ENCODE measurements around the gene PANX1. TPM values are rescaled to one million over a fixed set of nuclear protein-coding genes. Genes with fewer than 3 reads are reported as not detected.

Gene PANX1
- total RNA-seq, 4 donors from 2014 or later, result 29.9 to 43.2 (median 35.9) TPM

DNA sequence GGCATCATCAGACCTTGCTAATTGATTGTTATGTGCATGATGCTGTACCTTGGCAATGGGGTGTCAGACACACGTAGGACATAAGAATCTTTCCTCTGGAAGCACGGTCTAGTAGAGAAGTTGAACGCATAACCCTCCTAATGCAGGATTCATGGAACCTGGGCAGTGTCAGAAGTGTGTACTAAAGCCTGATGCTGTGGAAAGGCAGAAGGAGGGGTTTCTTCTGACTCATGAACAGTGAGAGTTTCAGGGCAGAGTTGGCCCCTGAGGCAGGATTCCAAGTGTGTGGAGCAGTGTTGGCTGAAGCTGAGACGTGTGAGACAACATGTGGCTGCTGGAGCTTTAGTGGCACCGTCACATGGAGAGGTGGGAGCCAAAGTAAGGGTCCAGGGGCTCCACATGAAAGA, 3.5 kb downstream of the PANX1 start:
- no peak for ATAC-seq
- peaks cover 6 to 75% (median 36%) of the 10 kb centered on the region in 3 donors for H3K4me1 ChIP-seq
- no peaks in the 10 kb centered on the region for H3K9me3 ChIP-seq
- 30 to 52% methylated on average over 5 of the region's 5 CpGs for WGBS, 2 donors (ENCODE audit: low coverage in 1 of 2)
- peak; percentile 46 for TF ChIP-seq POLR2AphosphoS5 (IDR thresholded peaks at IDR 0.05)
- TF ChIP-seq EP300 (IDR thresholded peaks at IDR 0.05), result no peak
- TF ChIP-seq POLR2A (IDR thresholded peaks at IDR 0.05), result no peak
- peak overlapping the region in 2 of 4 donors; percentile 92 to 97 for H3K27ac ChIP-seq
- no peak overlapping the region for H3K4me3 ChIP-seq
- H3K27me3 ChIP-seq, result no peaks in the 10 kb centered on the region
- H3K36me3 ChIP-seq, result no peaks in the 10 kb centered on the region

GRCh38 chr11:94132823-94133408, 4.3 kb downstream of the PANX1 start:
- no peak for ATAC-seq
- 78 to 93% methylated on average over 2 of the region's 4 CpGs for WGBS, 2 donors (ENCODE audit: low coverage in 1 of 2)
- no peak for TF ChIP-seq POLR2A (IDR thresholded peaks at IDR 0.05)
- no peak for TF ChIP-seq POLR2AphosphoS5 (IDR thresholded peaks at IDR 0.05)
- no peak for TF ChIP-seq EP300 (IDR thresholded peaks at IDR 0.05)
- no peak for TF ChIP-seq CTCF (IDR thresholded peaks at IDR 0.05)
- H3K36me3 ChIP-seq, result no peaks in the 10 kb centered on the region
- no peaks in the 10 kb centered on the region for H3K27me3 ChIP-seq
- no peak overlapping the region for H3K4me3 ChIP-seq
- no peaks in the 10 kb centered on the region for H3K9me3 ChIP-seq
- H3K4me1 ChIP-seq, result peaks cover 6 to 69% (median 36%) of the 10 kb centered on the region in 3 donors
- no peak overlapping the region for H3K27ac ChIP-seq

DNA sequence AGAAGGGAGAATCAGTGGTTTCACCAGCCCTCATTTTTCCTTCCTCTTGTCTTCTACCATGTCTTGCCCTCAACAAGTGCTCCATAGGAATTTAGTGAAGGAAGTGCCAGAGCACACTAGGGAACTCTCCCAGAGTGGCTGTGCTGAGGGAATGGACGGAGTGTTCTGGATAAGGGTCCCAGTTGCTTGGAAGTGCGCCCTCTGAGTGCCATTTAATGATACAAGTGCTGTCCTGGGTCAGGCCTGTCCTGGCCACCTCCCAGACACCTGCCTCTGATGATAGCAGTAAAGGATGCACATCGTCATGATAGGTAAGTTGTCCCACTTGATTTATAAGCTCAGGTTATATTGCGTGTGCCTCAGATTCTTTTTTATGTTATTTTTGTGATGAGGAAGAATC, 5.1 kb downstream of the PANX1 start:
- no peaks in the 10 kb centered on the region for H3K36me3 ChIP-seq
- no peak for TF ChIP-seq EP300 (IDR thresholded peaks at IDR 0.05)
- TF ChIP-seq POLR2AphosphoS5 (IDR thresholded peaks at IDR 0.05), result no peak
- no peak for TF ChIP-seq POLR2A (IDR thresholded peaks at IDR 0.05)
- TF ChIP-seq CTCF (IDR thresholded peaks at IDR 0.05), result no peak
- no peak for ATAC-seq
- peak overlapping the region in 2 of 4 donors; percentile 71 to 74 for H3K27ac ChIP-seq
- 86 to 89% methylated on average over 2 to 4 of the region's 4 CpGs for WGBS, 2 donors (ENCODE audit: low coverage in 1 of 2)
- H3K27me3 ChIP-seq, result no peaks in the 10 kb centered on the region
- no peaks in the 10 kb centered on the region for H3K9me3 ChIP-seq
- peaks cover 6 to 66% (median 36%) of the 10 kb centered on the region in 3 donors for H3K4me1 ChIP-seq
- H3K4me3 ChIP-seq, result no peak overlapping the region

DNA sequence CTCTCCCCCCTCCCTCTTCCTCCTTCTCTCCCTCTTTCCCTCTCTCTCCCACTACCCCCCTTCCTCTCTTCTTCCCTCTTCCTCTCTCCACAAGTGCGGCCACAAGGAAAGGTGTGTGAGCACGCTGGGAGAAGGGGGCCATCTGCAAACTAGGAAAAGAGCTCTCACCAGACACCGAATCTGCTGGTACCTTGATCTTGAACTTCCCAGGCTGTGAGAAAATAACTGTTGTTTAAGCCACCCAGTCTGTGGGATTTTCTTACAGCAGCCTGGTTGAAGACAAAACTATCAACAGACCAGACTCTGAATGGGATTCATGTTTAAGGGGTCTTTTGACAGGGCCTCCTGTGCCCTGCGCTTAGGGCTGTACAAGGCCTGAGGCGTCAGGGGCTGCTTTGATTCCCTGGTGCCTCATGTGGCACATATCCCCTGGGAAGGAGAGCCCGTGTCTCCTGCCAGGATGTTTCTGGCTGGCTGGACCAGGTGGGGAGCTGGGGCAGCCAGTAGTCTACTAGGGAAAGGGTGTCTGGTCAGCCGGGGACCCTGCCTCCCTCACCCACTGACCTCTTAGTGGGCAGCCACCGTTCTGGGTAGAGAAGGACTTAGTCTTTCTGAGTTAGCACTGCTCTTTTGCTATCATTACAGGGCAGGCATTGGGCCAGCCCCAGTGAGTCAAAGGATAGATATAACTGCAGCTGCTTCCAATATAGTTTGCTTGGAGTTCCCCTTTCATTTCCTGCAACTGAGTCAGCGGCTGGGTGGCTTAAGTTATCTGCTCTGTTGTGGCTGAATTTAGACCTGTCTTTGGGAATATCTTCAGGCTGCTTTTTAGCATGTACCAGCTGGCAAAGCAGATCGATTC, 6.2 kb downstream of the PANX1 start:
- peak; percentile 68 for ATAC-seq
- H3K27ac ChIP-seq, result peak overlapping the region; percentile 26 to 80 (median 72)
- H3K4me3 ChIP-seq, result no peak overlapping the region
- no peaks in the 10 kb centered on the region for H3K27me3 ChIP-seq
- H3K9me3 ChIP-seq, result no peaks in the 10 kb centered on the region
- TF ChIP-seq POLR2A (IDR thresholded peaks at IDR 0.05) (no peak), POLR2AphosphoS5 (IDR thresholded peaks at IDR 0.05) (peak; percentile 46)
- 20 to 61% methylated on average over 2 of the region's 10 CpGs for WGBS, 2 donors (ENCODE audit: low coverage in 1 of 2)
- H3K36me3 ChIP-seq, result no peaks in the 10 kb centered on the region
- H3K4me1 ChIP-seq, result peaks cover 6 to 68% (median 34%) of the 10 kb centered on the region in 3 donors

DNA sequence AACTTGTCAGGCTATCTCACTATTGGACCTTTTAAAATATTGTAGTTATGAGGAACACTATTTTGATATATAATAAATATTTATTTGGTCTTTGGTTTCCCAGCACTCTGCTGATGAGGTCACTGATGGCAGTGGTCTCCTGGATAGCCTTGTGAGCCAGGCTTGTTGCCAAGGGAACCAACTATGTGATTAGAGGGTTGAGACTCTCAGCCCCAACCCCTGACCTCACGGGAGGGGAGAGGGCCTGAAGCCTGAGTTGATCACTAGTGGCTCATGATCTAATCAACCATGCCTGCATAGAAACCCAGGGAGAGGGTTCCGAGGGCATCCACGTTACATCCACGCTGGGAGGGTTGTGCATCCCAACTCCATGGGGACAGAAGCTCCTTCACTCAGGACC, 10.8 kb downstream of the PANX1 start:
- Histone ChIP-seq H3K4me1 (peaks cover 0 to 55% (median 11%) of the 10 kb centered on the region in 3 donors), H3K9me3 (no peaks in the 10 kb centered on the region), H3K36me3 (no peaks in the 10 kb centered on the region), H3K27ac (no peak overlapping the region), H3K27me3 (no peaks in the 10 kb centered on the region), H3K4me3 (no peak overlapping the region)
- TF ChIP-seq POLR2A (IDR thresholded peaks at IDR 0.05) (no peak), EP300 (IDR thresholded peaks at IDR 0.05) (no peak), CTCF (IDR thresholded peaks at IDR 0.05) (no peak), POLR2AphosphoS5 (IDR thresholded peaks at IDR 0.05) (no peak)
- 89 to 95% methylated on average over 3 to 4 of the region's 4 CpGs for WGBS, 2 donors (ENCODE audit: low coverage in 1 of 2)
- no peak for ATAC-seq
